CD4-positive, CD25-positive, alpha-beta regulatory T cell (primary cell): Measurements from ENCODE around the gene MIA. TPM values are rescaled to one million over a fixed set of nuclear protein-coding genes. Genes with fewer than 3 reads are reported as not detected.
"Not testable (repeated sequence)": the region's sequence is repeated elsewhere in the genome, so short reads cannot be mapped to it uniquely, and the experiment has no call there.

Experiments
- ATAC-seq, 2 donors: fragments of 150-1000 bp; cut with Tn5 transposase; one replicate each; pipeline ENCODE4 v1.10.0; 2021; ENCODE audit warnings: low read depth in 2 of 2, moderate number of reproducible peaks in 2 of 2, moderate library complexity in 1 of 2
- DNase-seq, 3 donors: peaks; one replicate each; pipeline versions ENCODE4 v3.0.0 to v3.0.0-alpha.2; 2012 to 2022; ENCODE audit warnings: mixed read lengths in 1 of 3
- H3K27ac ChIP-seq: one replicate; pipeline ENCODE4 v1.7.0; 2013; ENCODE audit warnings: mild to moderate bottlenecking, low read length; ENCODE audit not compliant: insufficient read depth, poor library complexity, severe bottlenecking
- H3K27me3 ChIP-seq: one replicate; pipeline ENCODE4 v1.7.0; 2013; ENCODE audit warnings: low read length; ENCODE audit not compliant: control insufficient read depth, insufficient read depth
- H3K36me3 ChIP-seq: one replicate; pipeline ENCODE4 v1.7.0; 2013; ENCODE audit warnings: mild to moderate bottlenecking, low read length, moderate library complexity; ENCODE audit not compliant: control insufficient read depth, insufficient read depth
- H3K4me1 ChIP-seq: 2 replicates; pipeline ENCODE4 v1.7.0; 2013; ENCODE audit warnings: mild to moderate bottlenecking, low read length; ENCODE audit not compliant: insufficient read depth, control insufficient read depth, poor library complexity, severe bottlenecking
- H3K4me3 ChIP-seq: one replicate; pipeline ENCODE4 v1.7.0; 2013; ENCODE audit warnings: low read depth, mild to moderate bottlenecking, low read length, moderate library complexity
- H3K9me3 ChIP-seq, 2 experiments: 1 replicate in 1 of 2; 2 replicates in 1 of 2; pipeline ENCODE4 v1.7.0; 2013; ENCODE audit warnings: low read length in 2 of 2, mild to moderate bottlenecking in 1 of 2, moderate library complexity in 1 of 2; ENCODE audit not compliant: control insufficient read depth in 2 of 2
- H3K27ac Mint-ChIP-seq, 3 donors: one replicate each; pipeline ENCODE4 v1.8.0; 2020 to 2022; ENCODE audit warnings: mild to moderate bottlenecking in 3 of 3, mixed read lengths in 3 of 3, moderate library complexity in 2 of 3
- H3K27me3 Mint-ChIP-seq: one replicate; pipeline ENCODE4 v1.8.0; 2022; ENCODE audit warnings: mild to moderate bottlenecking, mixed read lengths
- H3K36me3 Mint-ChIP-seq: one replicate; pipeline ENCODE4 v1.8.0; 2020; ENCODE audit warnings: mixed read lengths
- H3K4me1 Mint-ChIP-seq, 4 donors: one replicate each; pipeline ENCODE4 v1.8.0; 2020 to 2022; ENCODE audit warnings: mixed read lengths in 4 of 4, mild to moderate bottlenecking in 1 of 4
- H3K4me3 Mint-ChIP-seq, 4 donors: one replicate each; pipeline ENCODE4 v1.8.0; 2020 to 2022; ENCODE audit warnings: mild to moderate bottlenecking in 4 of 4, mixed read lengths in 4 of 4, moderate library complexity in 3 of 4
- H3K9me3 Mint-ChIP-seq, 7 donors: one replicate each; pipeline ENCODE4 v1.8.0; 2020 to 2022; ENCODE audit warnings: mixed read lengths in 7 of 7, mild to moderate bottlenecking in 3 of 7, moderate library complexity in 2 of 7
- polyA plus RNA-seq, 4 donors: library from polyadenylated mRNA; unstranded; fragments of 300-500 nt; fragmentation: Illumina TruSeq; gene quantifications; one replicate each; pipeline ENCODE4 v1.2.3, GENCODE V29; 2021
- total RNA-seq: library from RNA; stranded (reverse); gene quantifications from one replicate; pipeline ENCODE4 v1.2.3, GENCODE V29; 2022

MIA gene
- total and polyA plus RNA-seq, 5 donors from 2014 or later: not detected

GRCh38 chr19:40825460-40826095 lies 50.3 kb downstream of the MIA start:
- peaks cover 25% of the 10 kb centered on the region for H3K36me3 Mint-ChIP-seq
- H3K9me3 ChIP-seq, H3K4me1 ChIP-seq, H3K27me3 Mint-ChIP-seq, H3K27ac ChIP-seq, H3K4me3 ChIP-seq, DNase-seq, ATAC-seq, H3K4me3 Mint-ChIP-seq, H3K9me3 Mint-ChIP-seq, H3K36me3 ChIP-seq, H3K27me3 ChIP-seq: not testable (repeated sequence)
- peaks cover 7 to 30% (median 11%) of the 10 kb centered on the region in 4 donors for H3K4me1 Mint-ChIP-seq
- peak overlapping the region in 2 of 3 donors; percentile 13 to 54 for H3K27ac Mint-ChIP-seq

GRCh38 chr19:40826312-40826698 lies 51.0 kb downstream of the MIA start:
- H3K36me3 ChIP-seq, H3K4me3 ChIP-seq, H3K27me3 ChIP-seq, H3K9me3 Mint-ChIP-seq, DNase-seq, H3K9me3 ChIP-seq, H3K4me1 ChIP-seq, ATAC-seq, H3K27me3 Mint-ChIP-seq: not testable (repeated sequence)
- Mint-ChIP-seq H3K4me1 (peaks cover 7 to 30% (median 11%) of the 10 kb centered on the region in 4 donors), H3K36me3 (peaks cover 27% of the 10 kb centered on the region), H3K27ac (peak overlapping the region; percentile 22 to 94 (median 94)), H3K4me3 (peak overlapping the region in 3 of 4 donors; percentile 47 to 66 (median 50))
- peak overlapping the region; percentile 34 for H3K27ac ChIP-seq

GRCh38 chr19:40826699-40827385 lies 51.5 kb downstream of the MIA start:
- Mint-ChIP-seq H3K4me3 (peak overlapping the region in 3 of 4 donors; percentile 47 to 66 (median 50)), H3K27ac (peak overlapping the region; percentile 22 to 94 (median 94)), H3K36me3 (peaks cover 27% of the 10 kb centered on the region), H3K4me1 (peaks cover 7 to 30% (median 11%) of the 10 kb centered on the region in 4 donors)
- DNase-seq (peak; percentile 52 to 88 (median 76)), ATAC-seq (peak; percentile 88 to 92)
- not testable (repeated sequence) for H3K27me3 Mint-ChIP-seq, H3K27me3 ChIP-seq, H3K4me1 ChIP-seq, H3K9me3 ChIP-seq, H3K9me3 Mint-ChIP-seq, H3K4me3 ChIP-seq, H3K36me3 ChIP-seq
- H3K27ac ChIP-seq: peak overlapping the region; percentile 34

Other genes starting within 250 kb of the MIA start
- 195 TPM for gene SHKBP1, start 198.6 kb upstream of the MIA start, total RNA-seq
- gene SHKBP1, start 198.6 kb upstream of the MIA start, polyA plus RNA-seq: 100 to 1,000 TPM; 120 to 172 (median 151) TPM
- 115 TPM for gene LTBP4, start 174.2 kb upstream of the MIA start, total RNA-seq
- gene LTBP4, start 174.2 kb upstream of the MIA start, polyA plus RNA-seq: 10 to 100 TPM; 20.7 to 32.0 (median 26.7) TPM
- 10.4 TPM for gene NUMBL, start 84.9 kb upstream of the MIA start, total RNA-seq
- 1 to 10 TPM in 1 of 4 donors, under 1 TPM in 3; 0.17 to 1.3 (median 0.43) TPM for gene NUMBL, start 84.9 kb upstream of the MIA start, polyA plus RNA-seq
- 32.4 TPM for gene COQ8B, start 58.6 kb upstream of the MIA start, total RNA-seq
- gene COQ8B, start 58.6 kb upstream of the MIA start, polyA plus RNA-seq: 10 to 100 TPM; 10.6 to 15.0 (median 13.5) TPM
- gene ITPKC, start 58.4 kb upstream of the MIA start, total RNA-seq: 5.6 TPM
- gene ITPKC, start 58.4 kb upstream of the MIA start, polyA plus RNA-seq: 1 to 10 TPM; 2.2 to 4.8 (median 4.5) TPM
- 5.5 TPM for gene ACTMAP, start 25.0 kb upstream of the MIA start, total RNA-seq
- 1 to 10 TPM; 2.1 to 3.2 (median 2.6) TPM for gene ACTMAP, start 25.0 kb upstream of the MIA start, polyA plus RNA-seq
- gene SNRPA, start 24.3 kb upstream of the MIA start, total RNA-seq: 78.6 TPM
- 10 to 100 TPM; 36.3 to 45.7 (median 40.5) TPM for gene SNRPA, start 24.3 kb upstream of the MIA start, polyA plus RNA-seq
- 62.2 TPM for gene RAB4B, start 2.7 kb downstream of the MIA start, total RNA-seq
- gene RAB4B, start 2.7 kb downstream of the MIA start, polyA plus RNA-seq: 10 to 100 TPM; 72.8 to 89.3 (median 80.1) TPM
- gene EGLN2, start 23.7 kb downstream of the MIA start, total RNA-seq: 135 TPM
- 100 to 1,000 TPM; 159 to 191 (median 177) TPM for gene EGLN2, start 23.7 kb downstream of the MIA start, polyA plus RNA-seq
- gene CYP2A6, start 74.9 kb downstream of the MIA start, total RNA-seq: not detected
- gene CYP2A6, start 74.9 kb downstream of the MIA start, polyA plus RNA-seq: not detected
- gene CYP2A7, start 106.7 kb downstream of the MIA start, total RNA-seq: not detected
- gene CYP2A7, start 106.7 kb downstream of the MIA start, polyA plus RNA-seq: not detected
- not detected for gene CYP2B6, start 215.8 kb downstream of the MIA start, total RNA-seq
- under 1 TPM in 1 of 4 donors, not detected in 3; 0.14 TPM for gene CYP2B6, start 215.8 kb downstream of the MIA start, polyA plus RNA-seq